Activated CD4-positive, alpha-beta T cell treated with anti-CD3 and anti-CD28 coated beads, Interleukin-2, Interleukin-4, amounts not matched to agents 100 ng/mL and 50 ng/mL, durations not matched to agents 16 hours and 8 hours (primary cell): ENCODE results near the gene TAAR5.
"Not testable (repeated sequence)": the region's sequence is repeated elsewhere in the genome, so short reads cannot be mapped to it uniquely, and the experiment has no call there.

Source experiments
- DNase-seq: peaks from one replicate; pipeline ENCODE4 v3.0.0-alpha.2; 2020; ENCODE audit warnings: low spot score

The TAAR5 gene

GRCh38 chr6:132589454-132589853 is at the start of gene TAAR5:
TAAR5 (minus strand) TSS chr6:132589741; CDS start chr6:132589686, 55 bp downstream.
- DNase-seq = no peak

GRCh38 chr6:132637135-132637534 is 47.6 kb upstream of the TAAR5 start:
- DNase-seq = not testable (repeated sequence)

- DNase-seq = not testable (repeated sequence)
These were observed 46.4 kb upstream of the TAAR5 start for GRCh38 chr6:132635906-132636305.

GRCh38 chr6:132635288-132635687 is 45.7 kb upstream of the TAAR5 start:
- not testable (repeated sequence) for DNase-seq

GRCh38 chr6:132634796-132635195 is 45.3 kb upstream of the TAAR5 start:
- no peak for DNase-seq

GRCh38 chr6:132633362-132633761 is 43.8 kb upstream of the TAAR5 start:
- DNase-seq = no peak

GRCh38 chr6:132624175-132624574 is 34.6 kb upstream of the TAAR5 start, which contains the start of gene TAAR2:
TAAR2 (minus strand) TSS chr6:132624275; CDS start chr6:132624275, 0 bp downstream.
- no peak for DNase-seq

- DNase-seq = no peak
These were observed 33.7 kb upstream of the TAAR5 start for GRCh38 chr6:132623106-132623845.

- DNase-seq = no peak
These were observed 27.1 kb upstream of the TAAR5 start for GRCh38 chr6:132616677-132617076.

- no peak for DNase-seq
These were observed 25.0 kb upstream of the TAAR5 start for GRCh38 chr6:132614554-132614953.

GRCh38 chr6:132612449-132613108 is 23.0 kb upstream of the TAAR5 start:
- no peak for DNase-seq

- no peak for DNase-seq
These were observed 22.1 kb upstream of the TAAR5 start for GRCh38 chr6:132611616-132612015.

GRCh38 chr6:132607544-132608233 is 18.1 kb upstream of the TAAR5 start:
- no peak for DNase-seq

- no peak for DNase-seq
These were observed 15.2 kb upstream of the TAAR5 start for GRCh38 chr6:132604635-132605152.

- not testable (repeated sequence) for DNase-seq
These were observed 11.4 kb upstream of the TAAR5 start for GRCh38 chr6:132600900-132601299.

- DNase-seq = peak; percentile 2
These were observed 8.9 kb upstream of the TAAR5 start for GRCh38 chr6:132598473-132598872.

GRCh38 chr6:132596201-132596600 is 6.7 kb upstream of the TAAR5 start:
- no peak for DNase-seq

GRCh38 chr6:132592855-132593254 is 3.3 kb upstream of the TAAR5 start:
- no peak for DNase-seq

- DNase-seq = no peak
These were observed 821 bp upstream of the TAAR5 start for GRCh38 chr6:132590362-132590761.

GRCh38 chr6:132587424-132587823 is 2.1 kb downstream of the TAAR5 start:
- DNase-seq = no peak

GRCh38 chr6:132584698-132585097 is 4.8 kb downstream of the TAAR5 start:
- DNase-seq = no peak

GRCh38 chr6:132571774-132572173 is 17.8 kb downstream of the TAAR5 start:
- no peak for DNase-seq
